Ishikawa (cell line): Measurements from ENCODE around the gene CHRD.

Experiments
- CREB1 ChIP-seq: IDR thresholded peaks from 2 replicates; pipeline ENCODE4 v1.6.1; 2012; ENCODE audit warnings: low read depth
- EGR1 ChIP-seq: IDR thresholded peaks from 2 replicates; pipeline ENCODE4 v1.6.1; 2012
- EP300 ChIP-seq: IDR thresholded peaks from 2 replicates; pipeline ENCODE4 v1.6.1; 2012; ENCODE audit warnings: borderline replicate concordance
- MAX ChIP-seq: IDR thresholded peaks from 2 replicates; pipeline ENCODE4 v1.6.1; 2012
- REST ChIP-seq: IDR thresholded peaks from 2 replicates; pipeline ENCODE4 v1.6.1; 2012; ENCODE audit warnings: low read depth, mild to moderate bottlenecking
- TAF1 ChIP-seq: IDR thresholded peaks from 2 replicates; pipeline ENCODE4 v1.6.1; 2012; ENCODE audit warnings: low read depth, mild to moderate bottlenecking
- TEAD4 ChIP-seq: IDR thresholded peaks from 2 replicates; pipeline ENCODE4 v1.6.1; 2012
- YY1 ChIP-seq: IDR thresholded peaks from 2 replicates; pipeline ENCODE4 v1.6.1; 2012; ENCODE audit warnings: low read depth
- ZBTB7A ChIP-seq: IDR thresholded peaks from 2 replicates; pipeline ENCODE4 v1.6.1; 2012; ENCODE audit warnings: low read depth

DNA sequence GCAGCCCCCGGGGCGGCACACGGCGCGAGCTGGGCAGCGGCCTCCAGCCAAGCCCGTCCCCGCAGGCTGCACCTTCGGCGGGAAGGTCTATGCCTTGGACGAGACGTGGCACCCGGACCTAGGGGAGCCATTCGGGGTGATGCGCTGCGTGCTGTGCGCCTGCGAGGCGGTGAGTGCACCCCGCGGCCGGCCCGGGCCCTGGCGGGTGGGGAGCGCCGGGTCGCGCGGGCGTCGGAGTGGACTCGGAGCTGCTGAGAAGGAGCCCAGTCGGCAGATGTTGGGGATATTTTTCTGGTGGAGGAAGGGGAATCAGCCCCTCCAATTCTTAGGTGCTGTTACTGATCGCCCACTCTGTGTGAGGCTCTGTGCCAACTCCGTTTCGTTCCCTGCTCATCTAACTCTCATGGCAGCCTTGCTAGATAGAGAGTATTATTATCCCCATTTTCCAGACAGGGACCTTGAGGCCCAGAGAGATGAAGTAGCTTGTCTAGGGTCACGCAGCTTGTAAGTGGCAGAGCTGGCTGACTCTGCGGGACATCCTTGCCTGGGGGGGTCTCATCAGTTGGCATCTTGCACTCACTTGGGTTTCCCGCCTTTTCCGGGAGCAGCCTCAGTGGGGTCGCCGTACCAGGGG is 890 bp downstream of the CHRD start:
- TF ChIP-seq YY1, result no peak
- no peak for TF ChIP-seq MAX
- TF ChIP-seq TAF1, result no peak
- TF ChIP-seq EP300, result no peak
- TF ChIP-seq EGR1, result no peak
- TF ChIP-seq REST, result no peak
- TF ChIP-seq CREB1, result no peak
- TF ChIP-seq TEAD4, result no peak
- TF ChIP-seq ZBTB7A, result no peak
